ENCODE data around the gene RPS3. TPM values are rescaled to one million over a fixed set of nuclear protein-coding genes. Genes with fewer than 3 reads are reported as not detected.
"Not testable (repeated sequence)": the region's sequence is repeated elsewhere in the genome, so short reads cannot be mapped to it uniquely, and the experiment has no call there.

Gene RPS3
- total and polyA plus RNA-seq, 2 of the 13 experiments (the other 11 are each of a cell fraction or from before 2014, with no cell fraction given) = 2,143 to 3,616 TPM

GRCh38 chr11:75356613-75357012 is 42.7 kb upstream of the RPS3 start (continued):
- TF ChIP-seq, protein P1, sequence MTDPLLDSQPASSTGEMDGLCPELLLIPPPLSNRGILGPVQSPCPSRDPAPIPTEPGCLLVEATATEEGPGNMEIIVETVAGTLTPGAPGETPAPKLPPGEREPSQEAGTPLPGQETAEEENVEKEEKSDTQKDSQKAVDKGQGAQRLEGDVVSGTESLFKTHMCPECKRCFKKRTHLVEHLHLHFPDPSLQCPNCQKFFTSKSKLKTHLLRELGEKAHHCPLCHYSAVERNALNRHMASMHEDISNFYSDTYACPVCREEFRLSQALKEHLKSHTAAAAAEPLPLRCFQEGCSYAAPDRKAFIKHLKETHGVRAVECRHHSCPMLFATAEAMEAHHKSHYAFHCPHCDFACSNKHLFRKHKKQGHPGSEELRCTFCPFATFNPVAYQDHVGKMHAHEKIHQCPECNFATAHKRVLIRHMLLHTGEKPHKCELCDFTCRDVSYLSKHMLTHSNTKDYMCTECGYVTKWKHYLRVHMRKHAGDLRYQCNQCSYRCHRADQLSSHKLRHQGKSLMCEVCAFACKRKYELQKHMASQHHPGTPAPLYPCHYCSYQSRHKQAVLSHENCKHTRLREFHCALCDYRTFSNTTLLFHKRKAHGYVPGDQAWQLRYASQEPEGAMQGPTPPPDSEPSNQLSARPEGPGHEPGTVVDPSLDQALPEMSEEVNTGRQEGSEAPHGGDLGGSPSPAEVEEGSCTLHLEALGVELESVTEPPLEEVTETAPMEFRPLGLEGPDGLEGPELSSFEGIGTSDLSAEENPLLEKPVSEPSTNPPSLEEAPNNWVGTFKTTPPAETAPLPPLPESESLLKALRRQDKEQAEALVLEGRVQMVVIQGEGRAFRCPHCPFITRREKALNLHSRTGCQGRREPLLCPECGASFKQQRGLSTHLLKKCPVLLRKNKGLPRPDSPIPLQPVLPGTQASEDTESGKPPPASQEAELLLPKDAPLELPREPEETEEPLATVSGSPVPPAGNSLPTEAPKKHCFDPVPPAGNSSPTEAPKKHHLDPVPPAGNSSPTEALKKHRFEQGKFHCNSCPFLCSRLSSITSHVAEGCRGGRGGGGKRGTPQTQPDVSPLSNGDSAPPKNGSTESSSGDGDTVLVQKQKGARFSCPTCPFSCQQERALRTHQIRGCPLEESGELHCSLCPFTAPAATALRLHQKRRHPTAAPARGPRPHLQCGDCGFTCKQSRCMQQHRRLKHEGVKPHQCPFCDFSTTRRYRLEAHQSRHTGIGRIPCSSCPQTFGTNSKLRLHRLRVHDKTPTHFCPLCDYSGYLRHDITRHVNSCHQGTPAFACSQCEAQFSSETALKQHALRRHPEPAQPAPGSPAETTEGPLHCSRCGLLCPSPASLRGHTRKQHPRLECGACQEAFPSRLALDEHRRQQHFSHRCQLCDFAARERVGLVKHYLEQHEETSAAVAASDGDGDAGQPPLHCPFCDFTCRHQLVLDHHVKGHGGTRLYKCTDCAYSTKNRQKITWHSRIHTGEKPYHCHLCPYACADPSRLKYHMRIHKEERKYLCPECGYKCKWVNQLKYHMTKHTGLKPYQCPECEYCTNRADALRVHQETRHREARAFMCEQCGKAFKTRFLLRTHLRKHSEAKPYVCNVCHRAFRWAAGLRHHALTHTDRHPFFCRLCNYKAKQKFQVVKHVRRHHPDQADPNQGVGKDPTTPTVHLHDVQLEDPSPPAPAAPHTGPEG (CRISPR knock-in tag; IDR thresholded peaks at IDR 0.05) = no peak
- TF ChIP-seq ZBTB46 (CRISPR knock-in tag; IDR thresholded peaks at IDR 0.05; ENCODE audit: borderline replicate concordance) (no peak), ZNF747 (CRISPR knock-in tag; IDR thresholded peaks at IDR 0.05; ENCODE audit: borderline replicate concordance) (no peak), DPF2 (CRISPR knock-in tag; IDR thresholded peaks at IDR 0.05; ENCODE audit: borderline replicate concordance, low read depth) (no peak), GFI1 (CRISPR knock-in tag; IDR thresholded peaks at IDR 0.05; ENCODE audit: borderline replicate concordance) (no peak)
- TF ChIP-seq, protein P2, sequence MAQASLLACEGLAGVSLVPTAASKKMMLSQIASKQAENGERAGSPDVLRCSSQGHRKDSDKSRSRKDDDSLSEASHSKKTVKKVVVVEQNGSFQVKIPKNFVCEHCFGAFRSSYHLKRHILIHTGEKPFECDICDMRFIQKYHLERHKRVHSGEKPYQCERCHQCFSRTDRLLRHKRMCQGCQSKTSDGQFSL (CRISPR knock-in tag; IDR thresholded peaks at IDR 0.05) = no peak

DNA sequence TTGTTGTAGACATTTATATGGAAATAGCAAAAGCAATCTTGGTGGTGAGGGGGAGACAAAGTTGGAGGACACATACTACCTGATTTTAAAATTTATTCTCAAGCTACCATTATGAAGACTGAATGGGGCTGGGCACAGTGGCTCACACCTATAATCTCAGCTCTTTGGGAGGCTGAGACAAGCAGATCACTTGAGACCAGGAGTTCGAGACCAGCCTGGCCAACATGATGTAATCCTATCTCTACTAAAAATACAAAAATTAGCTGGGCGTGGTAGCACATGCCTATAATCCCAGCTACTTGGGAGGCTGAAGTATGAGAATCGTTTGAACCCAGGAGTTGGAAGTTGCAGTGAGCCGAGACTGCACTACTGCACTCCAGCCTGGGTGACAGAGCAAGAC is 37.0 kb upstream of the RPS3 start:
- not testable (repeated sequence) for H3K27ac ChIP-seq (ENCODE audit: extremely low read length, insufficient read depth, low read length)

More for the DNA sequence above, 37.0 kb upstream of the RPS3 start:
- intact Hi-C loops (cut with micrococcal nuclease; ENCODE audit: unreplicated experiment); H4K20me1 ChIP-seq (ENCODE audit: insufficient read depth, low read length); H3K79me2 ChIP-seq (ENCODE audit: insufficient read depth, low read length); H3K4me3 ChIP-seq (replicated peaks in 1 of 3; ENCODE audit: insufficient read depth in 1 of 3, low read depth in 2 of 3, low read length in 3 of 3); BruUV-seq (replicated peaks); H3K9me3 ChIP-seq (ENCODE audit: low read length); H3K36me3 ChIP-seq (replicated peaks in 1 of 2; ENCODE audit: control insufficient read depth in 1 of 2, insufficient read depth in 2 of 2, low read length in 2 of 2); in situ Hi-C loops (cut with HindIII; ENCODE audit: extremely low pct_ligation_motif_present, low pct_unique_long_range_greater_than_20kb); H2AFZ ChIP-seq (ENCODE audit: low read length); POLR2A ChIA-PET; FAIRE-seq; CTCF ChIA-PET (ENCODE audit: low intra/inter-chr PET ratio, low total read pairs); DNase-seq (ENCODE audit: low spot score); H3K27me3 ChIP-seq (ENCODE audit: control insufficient read depth in 1 of 2, insufficient read depth in 2 of 2, low read length in 2 of 2); H3K9ac ChIP-seq (ENCODE audit: insufficient read depth, low read depth, low read length); H3K4me1 ChIP-seq (ENCODE audit: insufficient read depth, low read length); ATAC-seq; H3K4me2 ChIP-seq (ENCODE audit: low read depth, low read length): not testable (repeated sequence)
- WGBS (ENCODE audit: low lambda C conversion rate) = 0% methylated on average over 2 of the region's 4 CpGs

All from HepG2 (cell line).